Vagina (tissue), 2 donors: ENCODE results near the gene ALOX12B. TPM values are rescaled to one million over a fixed set of nuclear protein-coding genes. Genes with fewer than 3 reads are reported as not detected.

ENCODE experiments used
- DNase-seq, 2 donors: peaks; one replicate each; pipeline ENCODE4 v3.0.0-alpha.2; 2017; ENCODE audit errors: extremely low spot score in 2 of 2
- H3K27ac ChIP-seq: fragments of 200-600 bp; sonication (generic); one replicate; pipeline ENCODE4 v1.5.1; 2019
- H3K27me3 ChIP-seq: fragments of 200-600 bp; sonication (generic); one replicate; pipeline ENCODE4 v1.5.1; 2019
- H3K36me3 ChIP-seq, 2 donors: fragments of 200-600 bp; sonication (generic); one replicate each; pipeline ENCODE4 v1.5.1; 2017 to 2019
- H3K4me1 ChIP-seq: fragments of 200-600 bp; sonication (generic); one replicate; pipeline ENCODE4 v1.5.1; 2019
- H3K4me3 ChIP-seq, 2 donors: fragments of 200-600 bp; sonication (generic); 1 replicate in 1 of 2; 2 replicates in 1 of 2; pipeline ENCODE4 v1.5.1; 2016 to 2019
- H3K9me3 ChIP-seq: fragments of 200-600 bp; sonication (generic); one replicate; pipeline ENCODE4 v1.5.1; 2019
- POLR2A ChIP-seq, 2 donors: fragments of 450-650 bp; IDR thresholded peaks; one replicate each; pipeline ENCODE4 v1.6.1; 2017; ENCODE audit warnings: antibody characterized with exemption in 2 of 2, mild to moderate bottlenecking in 2 of 2, moderate library complexity in 2 of 2
- POLR2AphosphoS5 ChIP-seq, 2 donors: sonication (generic); formaldehyde crosslinking; IDR thresholded peaks; one replicate each; pipeline ENCODE4 v1.9.0; 2017; ENCODE audit warnings: antibody characterized with exemption in 2 of 2, mild to moderate bottlenecking in 2 of 2, low read depth in 1 of 2; ENCODE audit not compliant: insufficient read depth in 1 of 2
- intact Hi-C: fragments of 100-400 bp; cut with DNase I; formaldehyde crosslinking; loops from one replicate; pipeline ENCODE4 v1.15.1; 2023
- total RNA-seq: library from RNA; depleted of rRNA; stranded (reverse); fragments of >200 nt; gene quantifications from one replicate; pipeline ENCODE4 v1.2.3, GENCODE V29; 2016
- TF ChIP-seq, protein P1 (sequence below), 3 experiments: fragments of 450-650 bp in 2 of 3; fragments of 200-600 bp in 1 of 3; sonication (generic) in 1 of 3; IDR thresholded peaks; one replicate each; pipeline ENCODE4 v1.5.1; 2017 to 2019; ENCODE audit warnings: antibody characterized with exemption in 3 of 3, mild to moderate bottlenecking in 2 of 3, moderate library complexity in 2 of 3

Gene ALOX12B
- total RNA-seq, 1 donor from 2014 or later = 15.0 TPM

GRCh38 chr17:8084250-8084649, 3.3 kb downstream of the ALOX12B start:
- TF ChIP-seq POLR2A (IDR thresholded peaks at IDR 0.05) (no peak), POLR2AphosphoS5 (IDR thresholded peaks at IDR 0.05; ENCODE audit: insufficient read depth in 1 of 2, low read depth in 1 of 2) (no peak)
- TF ChIP-seq, protein P1, sequence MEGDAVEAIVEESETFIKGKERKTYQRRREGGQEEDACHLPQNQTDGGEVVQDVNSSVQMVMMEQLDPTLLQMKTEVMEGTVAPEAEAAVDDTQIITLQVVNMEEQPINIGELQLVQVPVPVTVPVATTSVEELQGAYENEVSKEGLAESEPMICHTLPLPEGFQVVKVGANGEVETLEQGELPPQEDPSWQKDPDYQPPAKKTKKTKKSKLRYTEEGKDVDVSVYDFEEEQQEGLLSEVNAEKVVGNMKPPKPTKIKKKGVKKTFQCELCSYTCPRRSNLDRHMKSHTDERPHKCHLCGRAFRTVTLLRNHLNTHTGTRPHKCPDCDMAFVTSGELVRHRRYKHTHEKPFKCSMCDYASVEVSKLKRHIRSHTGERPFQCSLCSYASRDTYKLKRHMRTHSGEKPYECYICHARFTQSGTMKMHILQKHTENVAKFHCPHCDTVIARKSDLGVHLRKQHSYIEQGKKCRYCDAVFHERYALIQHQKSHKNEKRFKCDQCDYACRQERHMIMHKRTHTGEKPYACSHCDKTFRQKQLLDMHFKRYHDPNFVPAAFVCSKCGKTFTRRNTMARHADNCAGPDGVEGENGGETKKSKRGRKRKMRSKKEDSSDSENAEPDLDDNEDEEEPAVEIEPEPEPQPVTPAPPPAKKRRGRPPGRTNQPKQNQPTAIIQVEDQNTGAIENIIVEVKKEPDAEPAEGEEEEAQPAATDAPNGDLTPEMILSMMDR (IDR thresholded peaks at IDR 0.05) = no peak
- intact Hi-C loops = no loop called here
- no peaks in the 10 kb centered on the region for H3K9me3 ChIP-seq
- no peak overlapping the region for H3K27ac ChIP-seq
- no peaks in the 10 kb centered on the region for H3K36me3 ChIP-seq
- no peak overlapping the region for H3K4me3 ChIP-seq
- peaks cover 17% of the 10 kb centered on the region for H3K4me1 ChIP-seq
- H3K27me3 ChIP-seq = no peaks in the 10 kb centered on the region
- DNase-seq = no peak

DNA sequence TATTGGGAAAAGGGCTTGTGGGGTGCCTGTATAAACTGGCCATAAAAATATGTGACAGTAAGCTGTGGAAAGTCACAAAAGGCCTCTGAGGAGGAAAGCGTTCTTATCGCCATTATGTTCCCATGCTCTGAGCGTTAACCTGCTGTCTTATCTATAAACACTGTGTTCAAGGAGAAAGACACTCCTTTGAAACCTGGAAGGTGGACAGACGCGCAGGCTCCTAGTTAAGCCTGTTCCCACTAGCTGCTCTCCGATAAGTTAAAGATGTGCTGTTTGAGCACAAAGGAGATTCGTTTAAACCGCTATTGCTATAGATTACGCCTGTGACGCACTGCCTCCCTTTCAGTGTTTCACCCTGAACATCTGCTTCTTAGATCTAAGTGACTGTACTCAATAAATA, 5.2 kb downstream of the ALOX12B start:
- no peak for DNase-seq
- Histone ChIP-seq H3K4me1 (peaks cover 21% of the 10 kb centered on the region), H3K4me3 (no peak overlapping the region), H3K27ac (no peak overlapping the region), H3K9me3 (no peaks in the 10 kb centered on the region), H3K36me3 (no peaks in the 10 kb centered on the region), H3K27me3 (no peaks in the 10 kb centered on the region)
- intact Hi-C loops = no loop called here
- TF ChIP-seq POLR2AphosphoS5 (IDR thresholded peaks at IDR 0.05; ENCODE audit: insufficient read depth in 1 of 2, low read depth in 1 of 2) = no peak
- TF ChIP-seq, protein P1 (IDR thresholded peaks at IDR 0.05) = no peak
- no peak for TF ChIP-seq POLR2A (IDR thresholded peaks at IDR 0.05)

GRCh38 chr17:8081876-8082275, 5.6 kb downstream of the ALOX12B start:
- no peaks in the 10 kb centered on the region for H3K27me3 ChIP-seq
- no peak overlapping the region for H3K27ac ChIP-seq
- TF ChIP-seq POLR2AphosphoS5 (IDR thresholded peaks at IDR 0.05; ENCODE audit: insufficient read depth in 1 of 2, low read depth in 1 of 2) (no peak), POLR2A (IDR thresholded peaks at IDR 0.05) (no peak)
- TF ChIP-seq, protein P1 (IDR thresholded peaks at IDR 0.05) = no peak
- DNase-seq = no peak
- intact Hi-C loops = no loop called here
- no peaks in the 10 kb centered on the region for H3K36me3 ChIP-seq
- H3K4me1 ChIP-seq = peaks cover 21% of the 10 kb centered on the region
- H3K9me3 ChIP-seq = no peaks in the 10 kb centered on the region
- no peak overlapping the region for H3K4me3 ChIP-seq

GRCh38 chr17:8080799-8081219, 6.7 kb downstream of the ALOX12B start:
- Histone ChIP-seq H3K27me3 (no peaks in the 10 kb centered on the region), H3K27ac (no peak overlapping the region), H3K36me3 (no peaks in the 10 kb centered on the region), H3K9me3 (no peaks in the 10 kb centered on the region), H3K4me3 (no peak overlapping the region), H3K4me1 (peaks cover 21% of the 10 kb centered on the region)
- no peak for DNase-seq
- intact Hi-C loops = no loop called here
- TF ChIP-seq, protein P1 (IDR thresholded peaks at IDR 0.05) = no peak
- no peak for TF ChIP-seq POLR2A (IDR thresholded peaks at IDR 0.05)

GRCh38 chr17:8080208-8080798, 7.2 kb downstream of the ALOX12B start:
- Histone ChIP-seq H3K36me3 (no peaks in the 10 kb centered on the region), H3K27me3 (no peaks in the 10 kb centered on the region), H3K9me3 (no peaks in the 10 kb centered on the region), H3K27ac (no peak overlapping the region), H3K4me3 (peak overlapping the region; percentile 43 to 47), H3K4me1 (peaks cover 21% of the 10 kb centered on the region)
- no peak for DNase-seq
- intact Hi-C loops = no loop called here
- TF ChIP-seq, protein P1 (IDR thresholded peaks at IDR 0.05) = peak in 1 of 3 experiments; percentile 6
- no peak for TF ChIP-seq POLR2A (IDR thresholded peaks at IDR 0.05)
- TF ChIP-seq POLR2AphosphoS5 (IDR thresholded peaks at IDR 0.05; ENCODE audit: insufficient read depth in 1 of 2, low read depth in 1 of 2) = no peak
